ENCODE results near the gene HMGB3. TPM values are rescaled to one million over a fixed set of nuclear protein-coding genes. Genes with fewer than 3 reads are reported as not detected.

Gene HMGB3
- polyA plus RNA-seq, 1 of the 3 experiments (the other 2 are of a cell fraction): 11.3 TPM

- Histone ChIP-seq H3K9ac (no peak overlapping the region), H3K27me3 (ENCODE audit: insufficient read depth) (no peaks in the 10 kb centered on the region; the same call in 1 of the 2 replicates), H4K20me1 (ENCODE audit: insufficient read depth) (no peaks in the 10 kb centered on the region), H3F3A (replicated peaks; ENCODE audit: insufficient read depth) (no peaks in the 10 kb centered on the region), H3K4me2 (no peak overlapping the region), H2AFZ (ENCODE audit: low read depth) (no peak overlapping the region), H3K9me2 (no peaks in the 10 kb centered on the region), H3K4me3 (ENCODE audit: low read depth in 2 of 2, low read length in 1 of 2) (no peak overlapping the region), H3K4me1 (ENCODE audit: control insufficient read depth in 1 of 2, insufficient read depth in 2 of 2, low read depth in 1 of 2, low read length in 1 of 2) (no peaks in the 10 kb centered on the region), H3K79me2 (ENCODE audit: insufficient read depth) (no peaks in the 10 kb centered on the region), H3K27ac (ENCODE audit: low read depth in 2 of 2, low read length in 1 of 2) (no peak overlapping the region), H3K9me3 (no peaks in the 10 kb centered on the region), H3K36me3 (replicated peaks in 1 of 2; ENCODE audit: control insufficient read depth in 1 of 2, insufficient read depth in 2 of 2, low read length in 1 of 2) (no peaks in the 10 kb centered on the region)
- CTCF ChIA-PET: interaction anchor here (0.8 kb wide), 1 partner anchor 248 kb away, joined by 3 read pairs; no protein-coding TSS in a partner anchor
- no peak for DNase-seq
- POLR2A ChIA-PET: no interaction called here
- TF ChIP-seq FOSL2 (IDR thresholded peaks at IDR 0.05; ENCODE audit: borderline replicate concordance, low read depth) (no peak), NFIC (IDR thresholded peaks at IDR 0.05; ENCODE audit: borderline replicate concordance) (no peak), TAF1 (IDR thresholded peaks at IDR 0.05; ENCODE audit: borderline replicate concordance, low read depth, low read length) (no peak), EP300 (IDR thresholded peaks at IDR 0.05; ENCODE audit: borderline replicate concordance in 1 of 2, low read depth in 1 of 2, low read length in 1 of 2) (no peak), TCF12 (IDR thresholded peaks at IDR 0.05) (no peak), TEAD4 (IDR thresholded peaks at IDR 0.05; ENCODE audit: borderline replicate concordance, insufficient read depth) (no peak), SIN3A (IDR thresholded peaks at IDR 0.05; ENCODE audit: borderline replicate concordance, low read depth, low read length) (no peak), RCOR1 (IDR thresholded peaks at IDR 0.05; ENCODE audit: low read length) (no peak), ZBTB33 (IDR thresholded peaks at IDR 0.05; ENCODE audit: borderline replicate concordance, low read depth) (no peak), YY1 (IDR thresholded peaks at IDR 0.05; ENCODE audit: low read depth) (no peak), FOXJ3 (CRISPR knock-in tag; IDR thresholded peaks at IDR 0.05) (no peak), IRF3 (IDR thresholded peaks at IDR 0.05; ENCODE audit: low read depth, low read length) (no peak), CHD2 (IDR thresholded peaks at IDR 0.05; ENCODE audit: low read length, partially characterized antibody) (no peak), MAX (IDR thresholded peaks at IDR 0.05; ENCODE audit: low read depth) (no peak)
- TF ChIP-seq, protein P1, sequence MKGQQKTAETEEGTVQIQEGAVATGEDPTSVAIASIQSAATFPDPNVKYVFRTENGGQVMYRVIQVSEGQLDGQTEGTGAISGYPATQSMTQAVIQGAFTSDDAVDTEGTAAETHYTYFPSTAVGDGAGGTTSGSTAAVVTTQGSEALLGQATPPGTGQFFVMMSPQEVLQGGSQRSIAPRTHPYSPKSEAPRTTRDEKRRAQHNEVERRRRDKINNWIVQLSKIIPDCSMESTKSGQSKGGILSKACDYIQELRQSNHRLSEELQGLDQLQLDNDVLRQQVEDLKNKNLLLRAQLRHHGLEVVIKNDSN (IDR thresholded peaks at IDR 0.05; ENCODE audit: borderline replicate concordance, low read depth): no peak
- TF ChIP-seq, protein P2, sequence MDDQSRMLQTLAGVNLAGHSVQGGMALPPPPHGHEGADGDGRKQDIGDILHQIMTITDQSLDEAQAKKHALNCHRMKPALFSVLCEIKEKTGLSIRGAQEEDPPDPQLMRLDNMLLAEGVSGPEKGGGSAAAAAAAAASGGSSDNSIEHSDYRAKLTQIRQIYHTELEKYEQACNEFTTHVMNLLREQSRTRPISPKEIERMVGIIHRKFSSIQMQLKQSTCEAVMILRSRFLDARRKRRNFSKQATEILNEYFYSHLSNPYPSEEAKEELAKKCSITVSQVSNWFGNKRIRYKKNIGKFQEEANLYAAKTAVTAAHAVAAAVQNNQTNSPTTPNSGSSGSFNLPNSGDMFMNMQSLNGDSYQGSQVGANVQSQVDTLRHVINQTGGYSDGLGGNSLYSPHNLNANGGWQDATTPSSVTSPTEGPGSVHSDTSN (IDR thresholded peaks at IDR 0.05): no peak
- WGBS (ENCODE audit: low lambda C conversion rate): 0% methylated on average over 2 of the region's 2 CpGs
Measured at GRCh38 chrX:151019856-151020255, 36.7 kb downstream of the HMGB3 start.

Measured in SK-N-SH (cell line).